D721Med (cell line): ENCODE data around the gene SMAD9.

ENCODE experiments used
- DNase-seq: peaks from one replicate; pipeline ENCODE4 v3.0.0; 2011; ENCODE audit warnings: low spot score; ENCODE audit not compliant: insufficient read length
- FAIRE-seq: peaks from 2 replicates; lab custom pipeline; 2011; peaks lifted over from hg19 to GRCh38; lab: Jason Lieb, UNC
- CTCF ChIP-seq: IDR thresholded peaks from 2 replicates; pipeline ENCODE4 v1.5.1; 2012; ENCODE audit warnings: mild to moderate bottlenecking, control low read depth; ENCODE audit not compliant: insufficient read depth; ENCODE audit errors: missing control alignments

SMAD9 gene

GRCh38 chr13:36882829-36883390 is 37.1 kb downstream of the SMAD9 start:
- FAIRE-seq (peak; percentile 55), DNase-seq (no peak)
- no peak for TF ChIP-seq CTCF

DNA sequence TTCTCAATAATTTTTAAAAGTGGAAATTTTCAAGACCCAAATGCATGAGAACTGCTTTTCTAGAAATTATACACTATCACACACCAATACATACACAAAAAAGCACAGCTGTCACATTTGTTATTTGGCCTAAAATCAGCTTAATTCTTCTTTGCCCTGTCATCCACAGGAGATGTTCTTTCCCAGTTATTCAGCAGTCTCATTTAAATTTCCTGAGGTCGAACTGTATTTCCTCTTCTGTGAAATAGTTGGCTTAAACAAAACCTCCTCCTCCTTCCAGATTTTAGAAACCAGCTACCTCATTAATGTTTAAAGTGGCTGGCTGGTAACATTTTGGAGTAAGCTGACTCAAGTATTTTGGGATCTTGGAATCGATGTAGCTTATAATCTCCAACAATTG is 39.1 kb downstream of the SMAD9 start:
- TF ChIP-seq CTCF = no peak
- no peak for DNase-seq
- no peak for FAIRE-seq

- no peak for DNase-seq
Measured at GRCh38 chr13:36879218-36879938, 40.7 kb downstream of the SMAD9 start.

DNA sequence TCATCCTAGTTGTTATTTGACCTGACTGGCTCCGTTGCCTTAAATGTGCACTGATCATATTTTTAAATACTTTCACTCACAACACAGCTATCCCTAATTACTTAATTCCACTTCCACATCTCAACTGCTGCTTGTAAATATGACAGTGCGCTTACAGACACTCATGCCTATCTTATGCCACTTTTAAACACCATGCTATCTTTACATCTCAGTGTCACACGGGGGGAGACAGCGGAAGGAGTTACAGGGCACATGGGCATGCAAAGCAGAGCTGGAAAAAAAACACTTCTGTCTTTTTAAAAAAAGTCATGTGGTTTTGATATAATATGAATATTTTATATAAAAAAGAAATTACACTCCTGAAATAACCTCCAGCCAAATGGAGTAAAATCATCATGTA is 44.1 kb downstream of the SMAD9 start:
- no peak for TF ChIP-seq CTCF
- FAIRE-seq = no peak
- DNase-seq = no peak

More at GRCh38 chr13:36879218-36879938, 40.7 kb downstream of the SMAD9 start:
- no peak for FAIRE-seq
- no peak for TF ChIP-seq CTCF

- no peak for DNase-seq
Measured at GRCh38 chr13:36875431-36875830, 44.6 kb downstream of the SMAD9 start.

GRCh38 chr13:36872621-36873020 is 47.4 kb downstream of the SMAD9 start:
- no peak for TF ChIP-seq CTCF
- no peak for DNase-seq
- FAIRE-seq = no peak

More at GRCh38 chr13:36875431-36875830, 44.6 kb downstream of the SMAD9 start:
- peak; percentile 69 for FAIRE-seq
- no peak for TF ChIP-seq CTCF
